Islet precursor cell (in vitro differentiated cells): Measurements from ENCODE around the gene KLF14.
"Not testable (repeated sequence)": the region's sequence is repeated elsewhere in the genome, so short reads cannot be mapped to it uniquely, and the experiment has no call there.

ENCODE experiments used
- DNase-seq: peaks from one replicate; pipeline ENCODE4 v3.0.0-alpha.2; 2018

The KLF14 gene

DNA sequence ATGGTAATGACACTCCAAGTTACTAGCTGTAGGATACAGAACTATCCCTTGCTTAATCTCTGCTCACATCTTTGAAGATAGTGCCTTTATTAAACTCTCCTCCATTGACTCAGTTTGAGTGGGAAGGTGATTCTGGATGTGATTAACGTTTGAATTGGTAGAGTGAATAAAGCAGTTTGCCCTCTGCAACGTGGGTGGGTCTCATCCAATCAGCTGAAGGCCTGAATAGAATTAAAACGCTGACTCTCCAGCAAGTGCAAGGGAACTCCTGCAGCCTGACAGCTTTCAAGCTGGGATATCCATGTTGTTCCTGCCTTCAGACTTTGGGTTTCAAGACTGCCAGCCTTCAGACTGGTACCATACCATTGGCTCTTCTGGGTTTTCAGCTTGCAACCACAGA is 21.6 kb downstream of the KLF14 start:
- DNase-seq = no peak

- DNase-seq = no peak
Observed at GRCh38 chr7:130708766-130709165, 25.2 kb downstream of the KLF14 start.

GRCh38 chr7:130708001-130708400 is 26.0 kb downstream of the KLF14 start:
- DNase-seq = no peak

- no peak for DNase-seq
Observed at GRCh38 chr7:130703851-130704250, 30.2 kb downstream of the KLF14 start.

DNA sequence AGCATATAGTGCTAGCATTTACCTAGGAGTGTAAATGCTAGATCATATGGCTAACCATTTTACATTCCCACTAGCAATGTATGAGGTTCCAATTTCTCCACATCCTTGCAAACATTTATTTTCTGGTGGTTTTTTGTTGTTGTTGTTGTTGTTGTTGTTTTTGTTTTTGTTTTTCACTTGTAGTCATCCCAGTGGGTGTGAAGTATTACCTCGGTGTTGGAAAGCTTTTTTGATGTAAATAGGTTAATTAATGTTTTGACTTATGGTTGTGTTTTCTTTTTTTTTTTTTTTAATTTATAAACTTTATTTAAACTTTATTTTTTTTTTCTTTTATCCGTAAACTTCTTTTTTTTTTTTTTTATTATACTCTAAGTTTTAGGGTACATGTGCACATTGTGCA is 32.4 kb downstream of the KLF14 start:
- DNase-seq = no peak

DNA sequence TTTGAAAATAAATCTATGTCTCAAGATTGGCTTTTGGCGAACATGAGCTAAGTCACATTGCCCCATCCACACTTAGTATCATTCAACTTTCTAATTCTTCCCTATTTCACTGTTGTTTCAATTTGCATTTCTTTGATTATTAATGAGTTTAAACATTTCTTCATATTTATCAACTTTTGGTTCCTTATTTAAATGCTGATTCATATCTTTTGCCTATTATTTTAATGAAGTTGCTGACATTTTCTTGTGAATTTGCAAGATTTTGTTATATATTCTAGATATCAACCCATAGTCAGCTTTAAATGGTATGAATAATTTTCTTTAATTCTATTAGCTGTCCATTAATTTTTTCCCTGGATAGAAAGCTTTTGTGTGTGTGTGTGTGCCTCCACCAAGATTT is 33.2 kb downstream of the KLF14 start:
- DNase-seq = no peak

DNA sequence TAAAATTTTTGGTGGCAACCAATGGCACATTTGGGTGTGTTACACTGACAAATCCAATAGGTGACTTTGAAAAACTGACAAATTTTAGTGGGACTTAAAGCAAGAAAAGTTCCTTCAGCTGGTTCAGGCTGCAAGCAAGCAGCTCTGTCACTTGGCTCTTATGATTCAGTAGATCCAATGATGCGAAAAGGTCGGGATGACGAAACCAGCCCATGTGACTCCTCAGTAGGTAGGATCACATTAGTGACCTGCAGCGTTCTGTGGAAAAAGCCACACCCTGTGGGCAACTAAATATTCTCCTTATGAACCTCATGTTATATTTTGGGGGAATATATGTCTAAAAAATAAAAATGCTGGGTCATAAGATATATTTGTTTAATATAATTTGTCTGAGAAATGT is 34.3 kb downstream of the KLF14 start:
- no peak for DNase-seq

- no peak for DNase-seq
Observed at GRCh38 chr7:130697820-130698219, 36.2 kb downstream of the KLF14 start.

- DNase-seq = no peak
Observed at GRCh38 chr7:130695840-130696239, 38.2 kb downstream of the KLF14 start.

DNA sequence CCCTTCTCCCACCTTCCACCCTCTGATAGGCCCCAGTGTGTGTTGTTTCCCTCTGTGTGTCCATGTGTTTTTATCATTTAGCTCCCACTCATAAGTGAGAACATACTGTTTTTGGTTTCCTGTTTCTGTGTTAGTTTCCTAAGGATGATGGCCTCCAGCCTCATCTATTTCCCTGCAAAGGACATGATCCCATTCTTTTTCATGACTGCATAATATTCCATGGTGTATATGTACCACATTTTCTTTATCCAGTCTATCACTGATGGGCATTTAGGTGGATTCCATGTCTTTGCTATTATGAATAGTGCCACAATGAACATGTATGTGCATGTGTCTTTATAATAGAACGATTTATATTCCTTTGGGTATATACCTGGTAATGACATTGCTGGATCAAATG is 41.6 kb downstream of the KLF14 start:
- DNase-seq = not testable (repeated sequence)

DNA sequence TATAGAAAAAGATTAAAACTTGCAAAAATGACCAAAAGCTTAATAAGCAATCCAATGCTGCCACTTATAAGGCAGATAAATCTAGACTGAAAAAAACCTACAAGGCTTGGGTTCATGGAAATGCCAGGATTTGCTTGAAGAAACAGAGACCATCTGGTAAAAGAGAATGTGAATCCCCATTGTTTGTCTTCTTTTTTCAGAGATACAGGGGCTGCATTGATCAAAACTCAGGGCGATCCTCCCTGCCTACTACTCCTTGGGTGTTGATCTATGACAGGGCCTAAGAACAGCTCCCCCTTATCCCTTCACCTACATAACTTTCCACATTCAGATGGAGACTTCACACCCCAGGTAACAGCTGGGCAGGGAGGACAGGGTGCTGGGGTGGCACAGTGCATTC is 44.3 kb downstream of the KLF14 start:
- no peak for DNase-seq

GRCh38 chr7:130683026-130683425 is 51.0 kb downstream of the KLF14 start:
- DNase-seq = no peak
